ENCODE data around the gene FAM120C. TPM values are rescaled to one million over a fixed set of nuclear protein-coding genes. Genes with fewer than 3 reads are reported as not detected.

FAM120C gene
- total RNA-seq = 5.5 and 8.6 TPM in 2 replicates

GRCh38 chrX:54182864-54183613 is at the start of gene FAM120C:
FAM120C (minus strand) TSS chrX:54183254; CDS start chrX:54183198, 56 bp downstream.

GRCh38 chrX:54044126-54044876 is 138.8 kb downstream of the FAM120C start, which contains the start of gene PHF8:
PHF8 (minus strand) TSS chrX:54044473; CDS start chrX:54042728, 1,745 bp downstream.

Other genes with a start within 250 kb of the FAM120C start
- 12.5 and 15.3 TPM in 2 replicates for gene PHF8, start 138.8 kb downstream of the FAM120C start, total RNA-seq
- 0.81 and 1.4 TPM in 2 replicates for gene WNK3, start 174.8 kb upstream of the FAM120C start, total RNA-seq